Measurements from ENCODE around the gene CDRT4. TPM values are rescaled to one million over a fixed set of nuclear protein-coding genes. Genes with fewer than 3 reads are reported as not detected.

The CDRT4 gene
- total and polyA plus RNA-seq, 2 experiments from 2014 or later = 6.5 to 13.0 TPM

DNA sequence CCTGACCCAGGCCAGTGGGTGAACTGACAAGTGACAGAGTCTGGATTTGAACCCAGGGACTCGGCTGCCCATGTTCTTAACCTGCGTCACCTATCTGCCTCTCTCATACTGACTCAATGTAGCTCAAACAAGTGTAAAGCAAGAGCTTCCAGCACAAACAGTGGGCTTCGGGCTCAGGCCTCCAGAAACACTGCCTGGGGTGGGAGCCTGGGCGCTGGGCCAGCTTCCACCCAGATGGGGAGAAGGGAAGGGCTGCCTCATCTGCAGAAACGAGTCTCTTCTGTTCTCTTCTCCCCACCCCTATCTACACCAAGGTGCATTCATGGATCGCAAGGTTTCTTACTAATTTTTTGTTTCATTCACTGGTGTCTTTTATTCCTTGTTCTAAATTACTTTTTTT lies 1.3 kb downstream of the CDRT4 start (continued):
- TF ChIP-seq CREB1 (CRISPR knock-in tag; IDR thresholded peaks at IDR 0.05; ENCODE audit: low read depth) = no peak
- TF ChIP-seq EZH2 (IDR thresholded peaks at IDR 0.05; ENCODE audit: low read depth, unreplicated experiment) = no peak
- no peak for TF ChIP-seq NANOG (IDR thresholded peaks at IDR 0.05; ENCODE audit: borderline replicate concordance)

DNA sequence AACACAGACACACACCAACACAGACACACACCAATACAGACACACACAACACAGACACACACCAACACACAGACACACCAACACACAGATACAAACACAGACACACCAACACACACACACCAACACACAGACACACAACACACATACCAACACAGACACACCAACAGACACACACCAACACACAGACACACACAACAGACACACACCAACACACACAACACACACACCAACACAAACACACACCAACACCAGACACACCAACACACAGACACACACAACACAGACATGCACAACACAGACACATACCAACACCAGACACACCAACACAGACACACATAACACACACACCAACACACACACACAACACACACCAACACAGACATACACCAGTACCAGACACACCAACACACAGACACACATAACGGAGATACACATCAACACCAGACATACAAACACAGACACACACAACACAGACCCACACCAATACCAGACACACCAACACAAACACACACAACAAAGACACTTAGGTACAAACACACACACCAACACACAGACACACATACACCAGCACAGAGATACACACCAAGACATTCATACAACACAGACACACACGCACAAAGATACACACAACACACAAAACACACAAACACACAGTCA lies 2.2 kb downstream of the CDRT4 start:
- no peaks in the 10 kb centered on the region for H3K36me3 ChIP-seq (ENCODE audit: insufficient read depth)
- H3F3A ChIP-seq (replicated peaks; ENCODE audit: low read depth) = 0 out of 2 replicates have a peak, but pooled peaks cover 4% of the 10 kb centered on the region
- no peaks in the 10 kb centered on the region for H4K20me1 ChIP-seq (replicated peaks; ENCODE audit: insufficient read depth)
- H3K4me3 ChIP-seq = no peak overlapping the region
- peaks cover 3% of the 10 kb centered on the region; the same call in 2 of the 3 replicates for H3K4me1 Mint-ChIP-seq
- no peak overlapping the region for H2AFZ ChIP-seq
- TF ChIP-seq, protein P1, sequence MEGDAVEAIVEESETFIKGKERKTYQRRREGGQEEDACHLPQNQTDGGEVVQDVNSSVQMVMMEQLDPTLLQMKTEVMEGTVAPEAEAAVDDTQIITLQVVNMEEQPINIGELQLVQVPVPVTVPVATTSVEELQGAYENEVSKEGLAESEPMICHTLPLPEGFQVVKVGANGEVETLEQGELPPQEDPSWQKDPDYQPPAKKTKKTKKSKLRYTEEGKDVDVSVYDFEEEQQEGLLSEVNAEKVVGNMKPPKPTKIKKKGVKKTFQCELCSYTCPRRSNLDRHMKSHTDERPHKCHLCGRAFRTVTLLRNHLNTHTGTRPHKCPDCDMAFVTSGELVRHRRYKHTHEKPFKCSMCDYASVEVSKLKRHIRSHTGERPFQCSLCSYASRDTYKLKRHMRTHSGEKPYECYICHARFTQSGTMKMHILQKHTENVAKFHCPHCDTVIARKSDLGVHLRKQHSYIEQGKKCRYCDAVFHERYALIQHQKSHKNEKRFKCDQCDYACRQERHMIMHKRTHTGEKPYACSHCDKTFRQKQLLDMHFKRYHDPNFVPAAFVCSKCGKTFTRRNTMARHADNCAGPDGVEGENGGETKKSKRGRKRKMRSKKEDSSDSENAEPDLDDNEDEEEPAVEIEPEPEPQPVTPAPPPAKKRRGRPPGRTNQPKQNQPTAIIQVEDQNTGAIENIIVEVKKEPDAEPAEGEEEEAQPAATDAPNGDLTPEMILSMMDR (conservative IDR thresholded peaks at IDR 0.05; ENCODE audit: low read depth in 2 of 2) = no peak
- TF ChIP-seq, protein P2, sequence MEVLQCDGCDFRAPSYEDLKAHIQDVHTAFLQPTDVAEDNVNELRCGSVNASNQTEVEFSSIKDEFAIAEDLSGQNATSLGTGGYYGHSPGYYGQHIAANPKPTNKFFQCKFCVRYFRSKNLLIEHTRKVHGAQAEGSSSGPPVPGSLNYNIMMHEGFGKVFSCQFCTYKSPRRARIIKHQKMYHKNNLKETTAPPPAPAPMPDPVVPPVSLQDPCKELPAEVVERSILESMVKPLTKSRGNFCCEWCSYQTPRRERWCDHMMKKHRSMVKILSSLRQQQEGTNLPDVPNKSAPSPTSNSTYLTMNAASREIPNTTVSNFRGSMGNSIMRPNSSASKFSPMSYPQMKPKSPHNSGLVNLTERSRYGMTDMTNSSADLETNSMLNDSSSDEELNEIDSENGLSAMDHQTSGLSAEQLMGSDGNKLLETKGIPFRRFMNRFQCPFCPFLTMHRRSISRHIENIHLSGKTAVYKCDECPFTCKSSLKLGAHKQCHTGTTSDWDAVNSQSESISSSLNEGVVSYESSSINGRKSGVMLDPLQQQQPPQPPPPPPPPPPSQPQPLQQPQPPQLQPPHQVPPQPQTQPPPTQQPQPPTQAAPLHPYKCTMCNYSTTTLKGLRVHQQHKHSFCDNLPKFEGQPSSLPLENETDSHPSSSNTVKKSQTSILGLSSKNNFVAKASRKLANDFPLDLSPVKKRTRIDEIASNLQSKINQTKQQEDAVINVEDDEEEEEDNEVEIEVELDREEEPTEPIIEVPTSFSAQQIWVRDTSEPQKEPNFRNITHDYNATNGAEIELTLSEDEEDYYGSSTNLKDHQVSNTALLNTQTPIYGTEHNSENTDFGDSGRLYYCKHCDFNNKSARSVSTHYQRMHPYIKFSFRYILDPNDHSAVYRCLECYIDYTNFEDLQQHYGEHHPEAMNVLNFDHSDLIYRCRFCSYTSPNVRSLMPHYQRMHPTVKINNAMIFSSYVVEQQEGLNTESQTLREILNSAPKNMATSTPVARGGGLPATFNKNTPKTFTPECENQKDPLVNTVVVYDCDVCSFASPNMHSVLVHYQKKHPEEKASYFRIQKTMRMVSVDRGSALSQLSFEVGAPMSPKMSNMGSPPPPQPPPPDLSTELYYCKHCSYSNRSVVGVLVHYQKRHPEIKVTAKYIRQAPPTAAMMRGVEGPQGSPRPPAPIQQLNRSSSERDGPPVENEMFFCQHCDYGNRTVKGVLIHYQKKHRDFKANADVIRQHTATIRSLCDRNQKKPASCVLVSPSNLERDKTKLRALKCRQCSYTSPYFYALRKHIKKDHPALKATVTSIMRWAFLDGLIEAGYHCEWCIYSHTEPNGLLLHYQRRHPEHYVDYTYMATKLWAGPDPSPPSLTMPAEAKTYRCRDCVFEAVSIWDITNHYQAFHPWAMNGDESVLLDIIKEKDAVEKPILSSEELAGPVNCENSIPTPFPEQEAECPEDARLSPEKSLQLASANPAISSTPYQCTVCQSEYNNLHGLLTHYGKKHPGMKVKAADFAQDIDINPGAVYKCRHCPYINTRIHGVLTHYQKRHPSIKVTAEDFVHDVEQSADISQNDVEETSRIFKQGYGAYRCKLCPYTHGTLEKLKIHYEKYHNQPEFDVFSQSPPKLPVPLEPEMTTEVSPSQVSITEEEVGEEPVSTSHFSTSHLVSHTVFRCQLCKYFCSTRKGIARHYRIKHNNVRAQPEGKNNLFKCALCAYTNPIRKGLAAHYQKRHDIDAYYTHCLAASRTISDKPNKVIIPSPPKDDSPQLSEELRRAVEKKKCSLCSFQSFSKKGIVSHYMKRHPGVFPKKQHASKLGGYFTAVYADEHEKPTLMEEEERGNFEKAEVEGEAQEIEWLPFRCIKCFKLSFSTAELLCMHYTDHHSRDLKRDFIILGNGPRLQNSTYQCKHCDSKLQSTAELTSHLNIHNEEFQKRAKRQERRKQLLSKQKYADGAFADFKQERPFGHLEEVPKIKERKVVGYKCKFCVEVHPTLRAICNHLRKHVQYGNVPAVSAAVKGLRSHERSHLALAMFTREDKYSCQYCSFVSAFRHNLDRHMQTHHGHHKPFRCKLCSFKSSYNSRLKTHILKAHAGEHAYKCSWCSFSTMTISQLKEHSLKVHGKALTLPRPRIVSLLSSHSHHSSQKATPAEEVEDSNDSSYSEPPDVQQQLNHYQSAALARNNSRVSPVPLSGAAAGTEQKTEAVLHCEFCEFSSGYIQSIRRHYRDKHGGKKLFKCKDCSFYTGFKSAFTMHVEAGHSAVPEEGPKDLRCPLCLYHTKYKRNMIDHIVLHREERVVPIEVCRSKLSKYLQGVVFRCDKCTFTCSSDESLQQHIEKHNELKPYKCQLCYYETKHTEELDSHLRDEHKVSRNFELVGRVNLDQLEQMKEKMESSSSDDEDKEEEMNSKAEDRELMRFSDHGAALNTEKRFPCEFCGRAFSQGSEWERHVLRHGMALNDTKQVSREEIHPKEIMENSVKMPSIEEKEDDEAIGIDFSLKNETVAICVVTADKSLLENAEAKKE (CRISPR knock-in tag; IDR thresholded peaks at IDR 0.05) = no peak
- TF ChIP-seq JUNB (IDR thresholded peaks at IDR 0.05; ENCODE audit: unreplicated experiment) = no peak
- TF ChIP-seq CREB1 (CRISPR knock-in tag; IDR thresholded peaks at IDR 0.05; ENCODE audit: low read depth) = no peak
- no peak for TF ChIP-seq POLR2AphosphoS5 (IDR thresholded peaks at IDR 0.05; ENCODE audit: low read depth)
- no peak overlapping the region for H3K4me2 ChIP-seq
- H3K79me2 ChIP-seq (replicated peaks; ENCODE audit: insufficient read depth) = no peaks in the 10 kb centered on the region
- H3K27ac Mint-ChIP-seq = no peak overlapping the region
- no peaks in the 10 kb centered on the region for H3K27me3 ChIP-seq (ENCODE audit: insufficient read depth)
- peaks cover 4% of the 10 kb centered on the region for H3K27me3 Mint-ChIP-seq (ENCODE audit: insufficient read depth, low read depth, poor library complexity)
- H3K27ac ChIP-seq (ENCODE audit: low read depth) = no peak overlapping the region
- H3K4me1 ChIP-seq (ENCODE audit: insufficient read depth) = no peaks in the 10 kb centered on the region
- DNase-seq (ENCODE audit: low spot score) (no peak), ATAC-seq (no peak)
- H3K9me3 Mint-ChIP-seq = no peaks in the 10 kb centered on the region
- H3K9me2 ChIP-seq (ENCODE audit: insufficient read depth) = 0 out of 2 replicates have a peak, but pooled peaks cover 7% of the 10 kb centered on the region
- H3K36me3 Mint-ChIP-seq (ENCODE audit: low read depth) = peaks cover 19% of the 10 kb centered on the region; the same call in 2 of the 3 replicates
- no peak overlapping the region for H3K4me3 Mint-ChIP-seq

Data from GM23338 (cell line).